Caco-2 (cell line): ENCODE measurements around the gene RNU6-8. TPM values are rescaled to one million over a fixed set of nuclear protein-coding genes. Genes with fewer than 3 reads are reported as not detected.
A peak's percentile ranks its signal among the peaks of the same experiment; 100 is the strongest.

ENCODE experiments used
- BruUV-seq: library from RNA; stranded (reverse); fragments of 400-500 nt; replicated peaks from 2 replicates; lab custom pipeline; 2021; lab: Mats Ljungman, UMichigan
- CTCF ChIA-PET: fragments of 300-600 bp; sonication (Branson Sonifier 250); formaldehyde crosslinking; loops from one replicate; lab custom pipeline; 2022; ENCODE audit warnings: antibody characterized with exemption; lab: Charles Lee
- POLR2A ChIA-PET: fragments of 300-600 bp; sonication (Branson Sonifier 250); formaldehyde crosslinking; loops from one replicate; lab custom pipeline; 2022; ENCODE audit warnings: antibody characterized with exemption; lab: Charles Lee
- DNase-seq, 2 experiments: peaks; one replicate each; pipeline versions ENCODE4 v3.0.0 to v3.0.0-alpha.2; 2020 to 2022
- H3K27me3 ChIP-seq: replicated peaks from 2 replicates; pipeline ENCODE4 v1.6.0; 2011; ENCODE audit warnings: low read length; ENCODE audit not compliant: control insufficient read depth, insufficient read depth
- H3K36me3 ChIP-seq: 2 replicates; pipeline ENCODE4 v1.5.1; 2011; ENCODE audit warnings: low read length; ENCODE audit not compliant: control insufficient read depth, insufficient read depth
- H3K4me1 ChIP-seq: fragments of 250-450 bp; sonication (Bioruptor Pico); 2 replicates; pipeline ENCODE4 v1.5.1; 2020; ENCODE audit warnings: mild to moderate bottlenecking
- H3K4me3 ChIP-seq: 2 replicates; pipeline ENCODE4 v1.5.1; 2011; ENCODE audit warnings: low read depth, mild to moderate bottlenecking, control low read depth, low read length
- H3K9me3 ChIP-seq: fragments of 250-450 bp; sonication (Bioruptor Pico); 2 replicates; pipeline ENCODE4 v1.5.1; 2020; ENCODE audit warnings: mild to moderate bottlenecking, moderate library complexity
- H3K27ac Mint-ChIP-seq: one replicate; pipeline ENCODE4 v1.8.0; 2022; ENCODE audit warnings: mixed read lengths; ENCODE audit not compliant: unreplicated experiment
- H3K27me3 Mint-ChIP-seq: one replicate; pipeline ENCODE4 v1.8.0; 2022; ENCODE audit warnings: mixed read lengths; ENCODE audit not compliant: insufficient read depth, unreplicated experiment
- H3K36me3 Mint-ChIP-seq: one replicate; pipeline ENCODE4 v1.8.0; 2022; ENCODE audit warnings: mild to moderate bottlenecking, mixed read lengths; ENCODE audit not compliant: insufficient read depth, unreplicated experiment
- H3K4me1 Mint-ChIP-seq: one replicate; pipeline ENCODE4 v1.8.0; 2022; ENCODE audit warnings: low read depth, mixed read lengths; ENCODE audit not compliant: unreplicated experiment
- H3K4me3 Mint-ChIP-seq: one replicate; pipeline ENCODE4 v1.8.0; 2022; ENCODE audit warnings: mild to moderate bottlenecking, moderate library complexity, mixed read lengths; ENCODE audit not compliant: unreplicated experiment
- H3K9me3 Mint-ChIP-seq: one replicate; pipeline ENCODE4 v1.8.0; 2022; ENCODE audit warnings: mixed read lengths; ENCODE audit not compliant: unreplicated experiment
- intact Hi-C: fragments of 100-400 bp; cut with micrococcal nuclease; formaldehyde crosslinking; loops from one replicate; pipeline ENCODE4 v1.10.0; 2022; ENCODE audit not compliant: unreplicated experiment
- total RNA-seq: library from RNA; stranded (reverse); gene quantifications from 2 replicates; pipeline ENCODE4 v1.2.3, GENCODE V29; 2022
- TF ChIP-seq, protein P1 (sequence below), 2 experiments: fragments of 200-600 bp in 1 of 2; IDR thresholded peaks; 1 replicate in 1 of 2; 2 replicates in 1 of 2; pipeline versions ENCODE4 v1.5.1 to v1.8.0; 2011 to 2022; ENCODE audit warnings: antibody characterized with exemption in 1 of 2, control low read depth in 1 of 2, inconsistent platforms in 1 of 2, low read depth in 1 of 2, low read length in 1 of 2, mild to moderate bottlenecking in 1 of 2, moderate library complexity in 1 of 2; ENCODE audit not compliant: insufficient read depth in 1 of 2, severe bottlenecking in 1 of 2, unreplicated experiment in 1 of 2

RNU6-8 gene
- total RNA-seq, 1 experiment from 2014 or later, result not detected

DNA sequence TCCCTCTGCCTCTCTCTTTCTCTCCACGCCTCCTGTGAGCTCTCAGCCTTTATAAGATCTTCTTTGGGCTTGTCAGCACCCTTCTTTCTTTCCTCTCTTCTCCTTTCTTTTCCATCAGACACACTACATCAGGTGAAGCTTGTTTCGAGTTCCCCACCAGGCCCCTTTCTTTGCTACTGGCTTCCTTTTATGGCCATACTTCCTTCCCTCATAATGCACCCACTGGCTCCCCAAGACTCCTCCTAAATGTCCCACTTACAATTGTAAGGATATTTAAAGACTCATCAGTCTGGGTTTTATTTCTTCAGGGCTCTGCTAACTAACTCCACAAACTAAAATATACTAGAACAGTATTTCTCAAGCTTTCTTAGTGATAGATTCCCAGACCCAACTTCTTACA lies 3.5 kb upstream of the RNU6-8 start:
- Histone ChIP-seq H3K4me3 (no peak overlapping the region), H3K9me3 (no peaks in the 10 kb centered on the region), H3K27me3 (no peaks in the 10 kb centered on the region), H3K4me1 (0 out of 2 replicates have a peak, but pooled peaks cover 5% of the 10 kb centered on the region), H3K36me3 (no peaks in the 10 kb centered on the region)
- Mint-ChIP-seq H3K4me3 (no peak overlapping the region), H3K4me1 (no peaks in the 10 kb centered on the region), H3K27me3 (no peaks in the 10 kb centered on the region), H3K9me3 (no peaks in the 10 kb centered on the region), H3K27ac (no peak overlapping the region), H3K36me3 (peaks cover 12% of the 10 kb centered on the region)
- intact Hi-C loops, result no loop called here
- BruUV-seq, result no TSS peak
- TF ChIP-seq, protein P1, sequence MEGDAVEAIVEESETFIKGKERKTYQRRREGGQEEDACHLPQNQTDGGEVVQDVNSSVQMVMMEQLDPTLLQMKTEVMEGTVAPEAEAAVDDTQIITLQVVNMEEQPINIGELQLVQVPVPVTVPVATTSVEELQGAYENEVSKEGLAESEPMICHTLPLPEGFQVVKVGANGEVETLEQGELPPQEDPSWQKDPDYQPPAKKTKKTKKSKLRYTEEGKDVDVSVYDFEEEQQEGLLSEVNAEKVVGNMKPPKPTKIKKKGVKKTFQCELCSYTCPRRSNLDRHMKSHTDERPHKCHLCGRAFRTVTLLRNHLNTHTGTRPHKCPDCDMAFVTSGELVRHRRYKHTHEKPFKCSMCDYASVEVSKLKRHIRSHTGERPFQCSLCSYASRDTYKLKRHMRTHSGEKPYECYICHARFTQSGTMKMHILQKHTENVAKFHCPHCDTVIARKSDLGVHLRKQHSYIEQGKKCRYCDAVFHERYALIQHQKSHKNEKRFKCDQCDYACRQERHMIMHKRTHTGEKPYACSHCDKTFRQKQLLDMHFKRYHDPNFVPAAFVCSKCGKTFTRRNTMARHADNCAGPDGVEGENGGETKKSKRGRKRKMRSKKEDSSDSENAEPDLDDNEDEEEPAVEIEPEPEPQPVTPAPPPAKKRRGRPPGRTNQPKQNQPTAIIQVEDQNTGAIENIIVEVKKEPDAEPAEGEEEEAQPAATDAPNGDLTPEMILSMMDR (IDR thresholded peaks at IDR 0.05; ENCODE audit: insufficient read depth in 1 of 2, low read depth in 1 of 2, low read length in 1 of 2, severe bottlenecking in 1 of 2, unreplicated experiment in 1 of 2), result no peak
- POLR2A ChIA-PET, result no interaction called here
- CTCF ChIA-PET, result interaction anchor here (0.9 kb wide), 1 partner anchor 47 kb away, joined by 4 read pairs; no protein-coding TSS in a partner anchor
- no peak for DNase-seq

DNA sequence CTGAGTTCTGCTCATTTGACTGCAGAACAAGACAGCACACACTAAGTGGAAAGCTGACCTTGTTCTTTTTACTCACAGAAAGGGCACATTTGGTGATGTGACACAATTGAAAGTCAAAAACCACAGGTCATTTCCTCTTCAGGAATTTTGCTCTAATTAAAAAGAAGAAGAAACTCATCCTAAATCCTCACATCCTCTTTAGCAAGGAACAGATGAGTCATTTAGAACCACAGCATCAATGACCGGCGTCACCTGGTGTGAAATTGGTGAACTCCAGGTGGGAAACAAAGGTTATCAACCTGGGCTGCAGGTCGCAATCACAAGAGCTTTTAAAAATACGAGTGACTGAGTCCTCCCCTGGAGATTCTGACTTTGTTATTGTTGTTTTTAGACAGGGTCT lies 2.9 kb upstream of the RNU6-8 start:
- Mint-ChIP-seq H3K4me3 (no peak overlapping the region), H3K27ac (no peak overlapping the region), H3K36me3 (peaks cover 18% of the 10 kb centered on the region), H3K4me1 (no peaks in the 10 kb centered on the region), H3K27me3 (no peaks in the 10 kb centered on the region), H3K9me3 (no peaks in the 10 kb centered on the region)
- intact Hi-C loops, result no loop called here
- Histone ChIP-seq H3K27me3 (no peaks in the 10 kb centered on the region), H3K36me3 (no peaks in the 10 kb centered on the region), H3K9me3 (no peaks in the 10 kb centered on the region), H3K4me3 (no peak overlapping the region), H3K4me1 (0 out of 2 replicates have a peak, but pooled peaks cover 5% of the 10 kb centered on the region)
- CTCF ChIA-PET, result no interaction called here
- peak in 1 of 2 experiments; percentile 25 for DNase-seq
- TF ChIP-seq, protein P1 (IDR thresholded peaks at IDR 0.05; ENCODE audit: insufficient read depth in 1 of 2, low read depth in 1 of 2, low read length in 1 of 2, severe bottlenecking in 1 of 2, unreplicated experiment in 1 of 2), result peak in 1 of 2 experiments; percentile 15
- POLR2A ChIA-PET, result interaction anchor here (0.6 kb wide), 1 partner anchor 129 kb away, joined by 8 read pairs; the partner anchor contains the start of gene ARHGAP5
- BruUV-seq, result no TSS peak

DNA sequence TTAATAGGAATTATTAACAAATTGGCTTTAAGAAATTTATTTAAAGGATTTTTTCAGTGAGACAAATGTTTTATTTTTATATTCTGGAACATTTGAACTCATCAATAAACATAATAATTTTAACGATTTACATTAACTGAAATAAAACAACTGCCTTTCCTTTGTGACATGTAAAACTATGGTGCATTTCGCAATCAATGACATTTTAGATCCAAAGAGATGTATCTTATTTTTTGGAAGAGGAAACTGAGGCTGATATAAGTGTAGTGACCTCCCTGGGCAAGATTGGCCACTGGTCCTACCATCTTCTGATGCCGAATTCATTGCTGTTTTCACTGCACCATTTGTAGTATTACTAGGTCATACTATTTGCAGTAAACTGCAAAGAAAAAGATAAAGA lies 2.5 kb upstream of the RNU6-8 start:
- no peak overlapping the region for H3K4me3 Mint-ChIP-seq
- H3K4me3 ChIP-seq, result no peak overlapping the region
- H3K9me3 Mint-ChIP-seq, result no peaks in the 10 kb centered on the region
- H3K4me1 Mint-ChIP-seq, result no peaks in the 10 kb centered on the region
- TF ChIP-seq, protein P1 (IDR thresholded peaks at IDR 0.05; ENCODE audit: insufficient read depth in 1 of 2, low read depth in 1 of 2, low read length in 1 of 2, severe bottlenecking in 1 of 2, unreplicated experiment in 1 of 2), result no peak
- no peaks in the 10 kb centered on the region for H3K27me3 Mint-ChIP-seq
- no peaks in the 10 kb centered on the region for H3K9me3 ChIP-seq
- H3K36me3 Mint-ChIP-seq, result peaks cover 20% of the 10 kb centered on the region
- DNase-seq, result no peak
- H3K4me1 ChIP-seq, result 0 out of 2 replicates have a peak, but pooled peaks cover 5% of the 10 kb centered on the region
- POLR2A ChIA-PET, result interaction anchor here (0.6 kb wide), 1 partner anchor 129 kb away, joined by 8 read pairs; the partner anchor contains the start of gene ARHGAP5
- BruUV-seq, result no TSS peak
- CTCF ChIA-PET, result no interaction called here
- intact Hi-C loops, result no loop called here
- H3K27ac Mint-ChIP-seq, result no peak overlapping the region
- H3K27me3 ChIP-seq, result no peaks in the 10 kb centered on the region
- no peaks in the 10 kb centered on the region for H3K36me3 ChIP-seq
